LHCN-M2 (cell line): ENCODE data around the gene TRDMT1. TPM values are rescaled to one million over a fixed set of nuclear protein-coding genes. Genes with fewer than 3 reads are reported as not detected.

Experiments used
- DNase-seq: peaks from one replicate; pipeline ENCODE4 v3.0.0-alpha.2; 2012; ENCODE audit warnings: low read depth
- total RNA-seq: library from RNA; depleted of rRNA; stranded (reverse); fragments of >200 nt; gene quantifications from 2 replicates; pipeline ENCODE4 v1.2.3, GENCODE V29; 2014; rRNA removed

Gene TRDMT1
- total RNA-seq, 1 experiment from 2014 or later = 5.9 TPM

DNA sequence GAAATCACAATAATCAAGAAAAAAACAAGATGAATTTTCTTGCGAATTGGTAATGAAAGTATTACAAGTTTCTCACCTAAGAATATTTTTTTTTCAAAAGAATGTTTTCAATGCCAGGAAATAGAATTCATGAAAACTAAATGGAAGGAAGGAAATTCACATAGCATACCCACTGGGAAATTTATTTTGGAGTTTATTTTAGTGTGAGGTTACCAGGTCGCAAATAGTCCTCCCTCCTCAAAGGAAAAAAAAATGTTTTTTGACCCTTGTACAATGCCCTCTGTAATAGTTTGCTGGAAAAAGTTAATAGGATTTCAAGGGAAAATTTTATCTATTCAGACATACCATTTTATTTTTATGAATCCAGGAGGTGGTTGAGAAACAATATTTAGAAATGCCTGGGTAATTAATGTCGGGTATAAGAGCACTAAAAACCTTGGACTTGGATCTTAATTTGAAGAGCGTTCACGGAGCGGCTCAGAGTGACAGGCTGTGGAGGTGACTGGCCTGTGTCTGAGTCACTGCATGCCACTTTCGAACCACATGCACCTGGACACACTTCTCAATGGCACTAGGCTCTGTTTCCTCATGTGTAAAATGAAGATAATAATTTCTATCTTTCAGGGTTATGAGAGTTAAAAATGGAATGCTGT lies 100.1 kb downstream of the TRDMT1 start:
- DNase-seq = no peak

DNA sequence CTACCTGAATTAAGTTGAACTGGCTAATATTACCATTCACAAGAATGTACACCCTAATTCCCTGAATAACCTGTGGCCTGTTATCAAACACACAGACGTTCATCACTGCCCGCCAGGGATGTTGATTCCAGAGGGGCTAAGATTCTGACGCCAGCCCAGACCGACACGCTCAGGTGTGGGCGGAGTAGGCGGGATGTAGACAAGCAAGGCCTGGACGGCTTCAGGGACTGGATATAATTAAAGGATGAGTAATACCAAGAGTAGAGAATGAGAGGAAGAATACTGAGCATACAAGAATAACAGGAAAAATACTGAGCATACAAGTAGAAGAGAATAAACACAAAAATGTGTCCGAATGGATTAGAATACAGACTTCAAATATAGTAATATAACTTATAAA lies 100.9 kb downstream of the TRDMT1 start:
- DNase-seq = no peak

DNA sequence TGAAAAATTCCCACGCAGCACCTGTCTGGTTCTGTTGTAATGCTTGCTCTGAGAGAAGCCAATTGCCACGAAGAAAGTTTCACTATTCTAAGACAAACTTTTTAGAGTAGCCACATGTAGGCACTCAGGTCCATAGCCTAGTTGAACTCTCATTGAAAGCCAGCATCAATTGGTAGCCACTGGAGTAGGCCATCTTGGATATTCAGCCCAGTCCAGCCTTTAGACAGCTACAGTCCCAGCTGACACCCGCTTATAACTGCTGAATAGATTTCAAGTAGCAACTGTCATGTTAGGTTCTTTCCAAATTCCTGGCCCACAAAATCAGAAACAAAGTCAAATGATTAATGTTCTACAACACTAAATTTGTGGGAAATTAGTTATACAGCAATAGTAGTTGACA lies 103.5 kb downstream of the TRDMT1 start:
- no peak for DNase-seq

Other genes starting within 250 kb of the TRDMT1 start
- gene CUBN, start 71.9 kb downstream of the TRDMT1 start, total RNA-seq = 0.32 and 0.69 TPM in 2 replicates
- gene VIM, start 26.6 kb upstream of the TRDMT1 start, total RNA-seq = 9,336 and 11,900 TPM in 2 replicates